Peyer's patch (tissue), 4 donors: Measurements from ENCODE around the gene FUBP3. TPM values are rescaled to one million over a fixed set of nuclear protein-coding genes. Genes with fewer than 3 reads are reported as not detected.
A peak's percentile ranks its signal among the peaks of the same experiment; 100 is the strongest.

Experiments
- DNase-seq, 3 donors: peaks; one replicate each; pipeline ENCODE4 v3.0.0-alpha.2; 2017 to 2019
- H3K27ac ChIP-seq, 4 donors: fragments of 200-600 bp; sonication (generic); one replicate each; pipeline ENCODE4 v1.5.1; 2016 to 2019
- H3K27me3 ChIP-seq, 2 donors: fragments of 200-600 bp; sonication (generic); one replicate each; pipeline ENCODE4 v1.5.1; 2019
- H3K36me3 ChIP-seq, 3 donors: fragments of 200-600 bp; sonication (generic); one replicate each; pipeline ENCODE4 v1.5.1; 2016 to 2019
- H3K4me1 ChIP-seq, 4 donors: fragments of 200-600 bp; sonication (generic); one replicate each; pipeline ENCODE4 v1.5.1; 2016 to 2019
- H3K4me3 ChIP-seq, 4 donors: fragments of 200-600 bp; sonication (generic); 1 replicate in 3 of 4; 2 replicates in 1 of 4; pipeline ENCODE4 v1.5.1; 2016 to 2019; ENCODE audit warnings: mild to moderate bottlenecking in 1 of 4
- H3K9me3 ChIP-seq, 4 donors: fragments of 200-600 bp; sonication (generic); one replicate each; pipeline ENCODE4 v1.5.1; 2016 to 2019; ENCODE audit warnings: mild to moderate bottlenecking in 1 of 4
- CTCF ChIP-seq, 6 experiments: fragments of 450-650 bp in 4 of 6; fragments of 200-600 bp in 2 of 6; sonication (generic) in 1 of 6; IDR thresholded peaks; one replicate each; pipeline ENCODE4 v1.5.1; 2017 to 2019; ENCODE audit warnings: antibody characterized with exemption in 6 of 6, mild to moderate bottlenecking in 3 of 6, moderate library complexity in 1 of 6
- POLR2A ChIP-seq, 2 donors: fragments of 450-650 bp; IDR thresholded peaks; one replicate each; pipeline ENCODE4 v1.5.1; 2017; ENCODE audit warnings: antibody characterized with exemption in 2 of 2, mild to moderate bottlenecking in 2 of 2, moderate library complexity in 2 of 2
- total RNA-seq, 4 donors: library from RNA; depleted of rRNA; stranded (reverse); fragments of >200 nt; gene quantifications; one replicate each; pipeline ENCODE4 v1.1.0, GENCODE V29; 2016

Gene FUBP3
- total RNA-seq, 4 donors from 2014 or later, result 27.3 to 57.8 (median 31.8) TPM

- H3K4me3 ChIP-seq, result no peak overlapping the region
- H3K36me3 ChIP-seq, result peaks cover 0 to 21% (median 0%) of the 10 kb centered on the region in 3 donors
- TF ChIP-seq POLR2A (IDR thresholded peaks at IDR 0.05), result no peak
- DNase-seq, result no peak
- peaks cover 0 to 7% (median 0%) of the 10 kb centered on the region in 4 donors for H3K4me1 ChIP-seq
- no peaks in the 10 kb centered on the region for H3K27me3 ChIP-seq
- H3K9me3 ChIP-seq, result no peaks in the 10 kb centered on the region
- no peak overlapping the region for H3K27ac ChIP-seq
Observed at GRCh38 chr9:130609163-130609562, 29.8 kb downstream of the FUBP3 start.

GRCh38 chr9:130610862-130611707 is 31.7 kb downstream of the FUBP3 start:
- no peaks in the 10 kb centered on the region for H3K9me3 ChIP-seq
- no peak overlapping the region for H3K4me3 ChIP-seq
- DNase-seq, result no peak
- TF ChIP-seq POLR2A (IDR thresholded peaks at IDR 0.05) (no peak), CTCF (IDR thresholded peaks at IDR 0.05) (no peak)
- H3K4me1 ChIP-seq, result peaks cover 0 to 7% (median 0%) of the 10 kb centered on the region in 4 donors
- H3K36me3 ChIP-seq, result peaks cover 0 to 39% (median 0%) of the 10 kb centered on the region in 3 donors
- H3K27ac ChIP-seq, result peak overlapping the region in 1 of 4 donors; percentile 7
- H3K27me3 ChIP-seq, result no peaks in the 10 kb centered on the region

- Histone ChIP-seq H3K27ac (no peak overlapping the region), H3K36me3 (peaks cover 0 to 92% (median 0%) of the 10 kb centered on the region in 3 donors), H3K4me1 (no peaks in the 10 kb centered on the region), H3K27me3 (no peaks in the 10 kb centered on the region), H3K4me3 (no peak overlapping the region), H3K9me3 (no peaks in the 10 kb centered on the region)
- TF ChIP-seq POLR2A (IDR thresholded peaks at IDR 0.05) (no peak), CTCF (IDR thresholded peaks at IDR 0.05) (no peak)
- no peak for DNase-seq
Observed at GRCh38 chr9:130616451-130616850, 37.1 kb downstream of the FUBP3 start.

- Histone ChIP-seq H3K9me3 (no peaks in the 10 kb centered on the region), H3K4me1 (no peaks in the 10 kb centered on the region), H3K27me3 (no peaks in the 10 kb centered on the region), H3K27ac (no peak overlapping the region), H3K4me3 (no peak overlapping the region), H3K36me3 (peaks cover 0 to 97% (median 0%) of the 10 kb centered on the region in 3 donors)
- no peak for DNase-seq
- TF ChIP-seq CTCF (IDR thresholded peaks at IDR 0.05) (no peak), POLR2A (IDR thresholded peaks at IDR 0.05) (no peak)
Observed at GRCh38 chr9:130623466-130623865, 44.1 kb downstream of the FUBP3 start.

- H3K36me3 ChIP-seq, result peaks cover 0 to 97% (median 0%) of the 10 kb centered on the region in 3 donors
- no peak for DNase-seq
- no peaks in the 10 kb centered on the region for H3K9me3 ChIP-seq
- no peaks in the 10 kb centered on the region for H3K27me3 ChIP-seq
- no peaks in the 10 kb centered on the region for H3K4me1 ChIP-seq
- H3K4me3 ChIP-seq, result no peak overlapping the region
- TF ChIP-seq POLR2A (IDR thresholded peaks at IDR 0.05) (no peak), CTCF (IDR thresholded peaks at IDR 0.05) (no peak)
- no peak overlapping the region for H3K27ac ChIP-seq
Observed at GRCh38 chr9:130624154-130624553, 44.8 kb downstream of the FUBP3 start.

- H3K36me3 ChIP-seq, result peaks cover 0 to 97% (median 0%) of the 10 kb centered on the region in 3 donors
- no peak for TF ChIP-seq POLR2A (IDR thresholded peaks at IDR 0.05)
- TF ChIP-seq CTCF (IDR thresholded peaks at IDR 0.05), result no peak
- no peaks in the 10 kb centered on the region for H3K9me3 ChIP-seq
- peak in 1 of 3 donors; percentile 34 for DNase-seq
- no peak overlapping the region for H3K4me3 ChIP-seq
- H3K27me3 ChIP-seq, result no peaks in the 10 kb centered on the region
- H3K4me1 ChIP-seq, result no peaks in the 10 kb centered on the region
- no peak overlapping the region for H3K27ac ChIP-seq
Observed at GRCh38 chr9:130626249-130626996, 47.0 kb downstream of the FUBP3 start.
